ENCODE data around the gene SUSD4. TPM values are rescaled to one million over a fixed set of nuclear protein-coding genes. Genes with fewer than 3 reads are reported as not detected.

The SUSD4 gene
- total RNA-seq, 3 donors from 2014 or later: 0.64 to 16.7 (median 14.9) TPM

DNA sequence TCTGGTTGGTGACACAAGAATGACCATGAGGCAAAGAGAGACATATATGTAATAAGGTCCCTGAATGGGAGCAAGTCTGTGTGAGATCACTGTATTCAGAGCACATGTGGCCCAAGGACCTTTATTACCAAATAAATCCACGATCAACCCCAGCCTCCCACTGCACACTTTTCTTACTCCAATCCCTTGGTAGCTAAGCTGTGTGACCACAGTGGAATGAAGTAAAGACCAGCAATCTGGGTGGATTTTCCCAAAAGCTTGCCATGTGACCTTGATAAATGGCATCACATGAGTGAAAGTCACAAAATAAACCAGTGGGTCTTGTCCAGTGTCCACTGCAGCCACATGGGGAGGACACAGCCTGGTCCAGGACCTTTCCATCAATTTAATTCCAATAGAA lies 184.2 kb downstream of the SUSD4 start:
- Histone ChIP-seq H3K4me1 (peaks cover 0 to 9% of the 10 kb centered on the region in 2 donors), H3K36me3 (no peaks in the 10 kb centered on the region), H3K27ac (peak overlapping the region in 1 of 2 donors; percentile 74), H3K4me3 (no peak overlapping the region), H3K9me3 (no peaks in the 10 kb centered on the region), H3K27me3 (no peaks in the 10 kb centered on the region)
- TF ChIP-seq, protein P1, sequence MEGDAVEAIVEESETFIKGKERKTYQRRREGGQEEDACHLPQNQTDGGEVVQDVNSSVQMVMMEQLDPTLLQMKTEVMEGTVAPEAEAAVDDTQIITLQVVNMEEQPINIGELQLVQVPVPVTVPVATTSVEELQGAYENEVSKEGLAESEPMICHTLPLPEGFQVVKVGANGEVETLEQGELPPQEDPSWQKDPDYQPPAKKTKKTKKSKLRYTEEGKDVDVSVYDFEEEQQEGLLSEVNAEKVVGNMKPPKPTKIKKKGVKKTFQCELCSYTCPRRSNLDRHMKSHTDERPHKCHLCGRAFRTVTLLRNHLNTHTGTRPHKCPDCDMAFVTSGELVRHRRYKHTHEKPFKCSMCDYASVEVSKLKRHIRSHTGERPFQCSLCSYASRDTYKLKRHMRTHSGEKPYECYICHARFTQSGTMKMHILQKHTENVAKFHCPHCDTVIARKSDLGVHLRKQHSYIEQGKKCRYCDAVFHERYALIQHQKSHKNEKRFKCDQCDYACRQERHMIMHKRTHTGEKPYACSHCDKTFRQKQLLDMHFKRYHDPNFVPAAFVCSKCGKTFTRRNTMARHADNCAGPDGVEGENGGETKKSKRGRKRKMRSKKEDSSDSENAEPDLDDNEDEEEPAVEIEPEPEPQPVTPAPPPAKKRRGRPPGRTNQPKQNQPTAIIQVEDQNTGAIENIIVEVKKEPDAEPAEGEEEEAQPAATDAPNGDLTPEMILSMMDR (IDR thresholded peaks at IDR 0.05): no peak
- TF ChIP-seq POLR2A (IDR thresholded peaks at IDR 0.05): no peak
- no peak for TF ChIP-seq POLR2AphosphoS5 (IDR thresholded peaks at IDR 0.05)
- DNase-seq (ENCODE audit: low spot score in 2 of 2): no peak
- intact Hi-C loops (cut with DNase I; ENCODE audit: low total_unique reads): no loop called here

DNA sequence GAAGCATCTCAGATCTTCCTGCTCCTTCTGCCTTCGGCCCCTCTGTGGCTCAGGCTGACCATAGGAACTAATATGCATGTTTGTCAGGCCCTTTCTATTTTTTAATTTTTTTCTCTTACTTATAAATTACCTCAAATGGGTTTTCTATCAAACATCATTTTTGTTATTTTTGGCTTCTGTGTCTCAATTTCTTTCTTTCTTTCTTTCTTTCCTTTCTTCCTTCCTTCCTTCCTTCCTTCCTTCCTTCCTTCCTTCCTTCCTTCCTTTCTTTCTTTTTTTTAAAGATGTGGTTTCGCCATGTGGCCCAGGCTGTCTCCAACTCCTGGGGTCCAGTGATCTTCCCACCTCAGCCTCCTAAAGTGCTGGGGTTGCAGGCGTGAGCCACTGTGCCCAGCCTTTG lies 184.7 kb downstream of the SUSD4 start:
- no peaks in the 10 kb centered on the region for H3K9me3 ChIP-seq
- H3K27ac ChIP-seq: peak overlapping the region in 1 of 2 donors; percentile 74
- H3K4me3 ChIP-seq: no peak overlapping the region
- TF ChIP-seq POLR2AphosphoS5 (IDR thresholded peaks at IDR 0.05) (no peak), POLR2A (IDR thresholded peaks at IDR 0.05) (no peak)
- TF ChIP-seq, protein P1 (IDR thresholded peaks at IDR 0.05): no peak
- no peak for DNase-seq (ENCODE audit: low spot score in 2 of 2)
- H3K36me3 ChIP-seq: no peaks in the 10 kb centered on the region
- intact Hi-C loops (cut with DNase I; ENCODE audit: low total_unique reads): no loop called here
- peaks cover 0 to 9% of the 10 kb centered on the region in 2 donors for H3K4me1 ChIP-seq
- no peaks in the 10 kb centered on the region for H3K27me3 ChIP-seq

DNA sequence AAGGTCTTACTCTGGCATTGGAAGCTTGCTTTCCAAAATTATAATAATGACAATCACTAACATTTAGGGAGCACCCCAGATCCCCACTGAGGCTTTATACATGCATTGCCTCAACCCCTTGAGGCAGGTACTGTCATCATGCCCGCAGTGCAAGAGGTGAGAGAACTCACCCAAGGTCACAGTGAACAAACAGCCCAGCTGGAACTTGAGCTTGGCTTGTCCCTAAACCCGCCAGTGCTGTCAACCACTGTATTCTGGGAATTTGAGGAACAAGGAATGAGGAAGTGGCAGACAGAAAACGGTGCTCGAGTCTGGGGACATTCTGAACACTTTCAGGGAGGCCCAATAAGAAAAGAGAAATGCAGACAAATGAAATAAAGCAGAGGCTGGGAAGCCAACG lies 186.3 kb downstream of the SUSD4 start:
- TF ChIP-seq POLR2A (IDR thresholded peaks at IDR 0.05) (no peak), POLR2AphosphoS5 (IDR thresholded peaks at IDR 0.05) (no peak)
- TF ChIP-seq, protein P1 (IDR thresholded peaks at IDR 0.05): no peak
- no peaks in the 10 kb centered on the region for H3K36me3 ChIP-seq
- no peak overlapping the region for H3K27ac ChIP-seq
- peak in 1 of 2 donors; percentile 52 for DNase-seq (ENCODE audit: low spot score in 2 of 2)
- intact Hi-C loops (cut with DNase I; ENCODE audit: low total_unique reads): no loop called here
- H3K27me3 ChIP-seq: no peaks in the 10 kb centered on the region
- no peaks in the 10 kb centered on the region for H3K9me3 ChIP-seq
- H3K4me1 ChIP-seq: peaks cover 0 to 9% of the 10 kb centered on the region in 2 donors
- no peak overlapping the region for H3K4me3 ChIP-seq

GRCh38 chr1:223176437-223176836 lies 187.5 kb downstream of the SUSD4 start:
- H3K4me1 ChIP-seq: peaks cover 0 to 8% of the 10 kb centered on the region in 2 donors
- intact Hi-C loops (cut with DNase I; ENCODE audit: low total_unique reads): no loop called here
- no peak for DNase-seq (ENCODE audit: low spot score in 2 of 2)
- H3K27ac ChIP-seq: no peak overlapping the region
- no peak overlapping the region for H3K4me3 ChIP-seq
- no peaks in the 10 kb centered on the region for H3K9me3 ChIP-seq
- H3K36me3 ChIP-seq: no peaks in the 10 kb centered on the region
- no peaks in the 10 kb centered on the region for H3K27me3 ChIP-seq
- no peak for TF ChIP-seq POLR2A (IDR thresholded peaks at IDR 0.05)
- TF ChIP-seq, protein P1 (IDR thresholded peaks at IDR 0.05): no peak
- no peak for TF ChIP-seq POLR2AphosphoS5 (IDR thresholded peaks at IDR 0.05)

GRCh38 chr1:223175633-223176032 lies 188.3 kb downstream of the SUSD4 start:
- intact Hi-C loops (cut with DNase I; ENCODE audit: low total_unique reads): no loop called here
- H3K27me3 ChIP-seq: no peaks in the 10 kb centered on the region

More at GRCh38 chr1:223175633-223176032, 188.3 kb downstream of the SUSD4 start:
- peaks cover 0 to 4% of the 10 kb centered on the region in 2 donors for H3K4me1 ChIP-seq
- H3K9me3 ChIP-seq: no peaks in the 10 kb centered on the region
- no peak overlapping the region for H3K4me3 ChIP-seq
- peak overlapping the region in 1 of 2 donors; percentile 21 for H3K27ac ChIP-seq
- DNase-seq (ENCODE audit: low spot score in 2 of 2): no peak
- TF ChIP-seq, protein P1 (IDR thresholded peaks at IDR 0.05): no peak
- H3K36me3 ChIP-seq: no peaks in the 10 kb centered on the region
